ENCODE data around the gene CD247. TPM values are rescaled to one million over a fixed set of nuclear protein-coding genes. Genes with fewer than 3 reads are reported as not detected.

The CD247 gene
- total RNA-seq: not detected in 2 replicates

GRCh38 chr1:167518331-167518700 is at the start of gene CD247:
CD247 (minus strand) TSS chr1:167518529; CDS start chr1:167518465, 64 bp downstream.

DNA sequence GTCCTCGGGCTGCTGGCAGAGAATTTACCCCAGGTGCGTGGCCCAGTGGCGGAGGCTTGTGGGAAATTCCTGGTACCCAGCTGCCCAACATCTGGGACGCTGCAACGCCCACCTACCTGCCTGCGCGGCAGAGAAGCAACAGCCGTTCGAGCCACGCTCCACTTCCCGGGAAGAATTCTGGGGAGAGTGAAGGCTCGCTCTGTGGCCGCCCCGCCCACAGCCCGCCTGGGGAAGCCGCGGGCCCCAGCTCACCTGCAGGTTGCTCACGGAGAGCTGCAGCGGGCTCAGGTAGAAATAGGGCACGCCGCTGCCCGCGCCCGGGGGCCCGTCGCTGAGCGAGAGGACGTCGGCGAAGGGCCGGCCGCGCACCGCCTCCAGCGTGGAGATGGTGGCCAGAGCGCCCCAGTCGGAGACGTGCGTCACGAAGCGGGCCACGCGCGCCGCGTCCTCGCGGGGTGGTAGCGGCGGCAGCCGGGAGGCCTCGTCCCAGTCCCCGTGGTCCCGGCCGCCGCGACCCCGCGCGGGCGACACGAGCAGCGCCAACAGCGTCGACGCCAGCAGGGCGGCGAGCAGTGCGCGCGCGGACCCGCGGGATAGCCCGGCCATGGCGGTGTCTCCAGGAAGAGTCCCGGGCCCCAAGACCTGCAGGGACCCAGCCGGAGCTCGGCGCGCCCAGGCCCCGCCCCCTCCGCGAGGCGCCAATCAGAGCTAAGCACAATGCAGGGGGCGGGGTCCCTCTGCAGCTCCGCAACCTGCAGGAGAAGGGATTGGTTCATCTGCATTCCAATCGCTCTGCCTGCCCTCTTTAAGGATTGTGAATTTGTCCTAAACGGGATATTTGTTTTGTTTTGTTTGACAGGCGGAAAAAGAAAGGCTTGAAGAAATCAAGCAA is 35.1 kb upstream of the CD247 start, which contains the start of gene CREG1:
CREG1 (minus strand) TSS at position 627 of the 892 bp plus-strand sequence.

Other genes with a start within 250 kb of the CD247 start
- 121 and 128 TPM in 2 replicates for gene CREG1, start 35.2 kb upstream of the CD247 start, total RNA-seq
- 0.11 and 0.26 TPM in 2 replicates for gene RCSD1, start 111.7 kb upstream of the CD247 start, total RNA-seq
- gene MPZL1, start 203.5 kb upstream of the CD247 start, total RNA-seq: 103 and 137 TPM in 2 replicates

All from articular chondrocyte of knee joint (primary cell).